ENCODE measurements around the gene SETD3. TPM values are rescaled to one million over a fixed set of nuclear protein-coding genes. Genes with fewer than 3 reads are reported as not detected.

The SETD3 gene
- total and polyA plus RNA-seq, 2 experiments from 2014 or later: 60.1 to 67.5 TPM

GRCh38 chr14:99432485-99432884 is 48.2 kb downstream of the SETD3 start:
- Histone ChIP-seq H3K4me3 (no peak overlapping the region), H3K36me3 (no peaks in the 10 kb centered on the region), H3K4me1 (ENCODE audit: low read depth) (peaks cover 15% of the 10 kb centered on the region), H3K27ac (no peak overlapping the region), H3K27me3 (no peaks in the 10 kb centered on the region), H3K9me3 (ENCODE audit: low read depth) (no peaks in the 10 kb centered on the region)
- no peak for TF ChIP-seq CTCF (IDR thresholded peaks at IDR 0.05; ENCODE audit: low read depth, low read length)
- DNase-seq (ENCODE audit: low read depth in 1 of 2, low spot score in 1 of 2): no peak

GRCh38 chr14:99431986-99432385 is 48.7 kb downstream of the SETD3 start:
- Histone ChIP-seq H3K27me3 (no peaks in the 10 kb centered on the region), H3K36me3 (no peaks in the 10 kb centered on the region), H3K9me3 (ENCODE audit: low read depth) (no peaks in the 10 kb centered on the region), H3K27ac (no peak overlapping the region), H3K4me1 (ENCODE audit: low read depth) (peaks cover 15% of the 10 kb centered on the region), H3K4me3 (no peak overlapping the region)
- TF ChIP-seq CTCF (IDR thresholded peaks at IDR 0.05; ENCODE audit: low read depth, low read length): no peak
- DNase-seq (ENCODE audit: low read depth in 1 of 2, low spot score in 1 of 2): peak in 1 of 2 donors; percentile 19

GRCh38 chr14:99430491-99430890 is 50.2 kb downstream of the SETD3 start:
- peak overlapping the region; percentile 70 for H3K27ac ChIP-seq

GRCh38 chr14:99427632-99428300 is 52.9 kb downstream of the SETD3 start:
- no peak for TF ChIP-seq CTCF (IDR thresholded peaks at IDR 0.05; ENCODE audit: low read depth, low read length)

More at GRCh38 chr14:99430491-99430890, 50.2 kb downstream of the SETD3 start:
- Histone ChIP-seq H3K27me3 (no peaks in the 10 kb centered on the region), H3K4me1 (ENCODE audit: low read depth) (peaks cover 20% of the 10 kb centered on the region), H3K9me3 (ENCODE audit: low read depth) (no peaks in the 10 kb centered on the region), H3K4me3 (no peak overlapping the region), H3K36me3 (no peaks in the 10 kb centered on the region)
- peak; percentile 27 for TF ChIP-seq CTCF (IDR thresholded peaks at IDR 0.05; ENCODE audit: low read depth, low read length)
- peak in 1 of 2 donors; percentile 34 for DNase-seq (ENCODE audit: low read depth in 1 of 2, low spot score in 1 of 2)

GRCh38 chr14:99426813-99427346 is 53.8 kb downstream of the SETD3 start:
- no peaks in the 10 kb centered on the region for H3K9me3 ChIP-seq (ENCODE audit: low read depth)
- no peak for DNase-seq (ENCODE audit: low read depth in 1 of 2, low spot score in 1 of 2)
- no peak overlapping the region for H3K27ac ChIP-seq
- no peaks in the 10 kb centered on the region for H3K27me3 ChIP-seq
- H3K4me3 ChIP-seq: no peak overlapping the region
- H3K4me1 ChIP-seq (ENCODE audit: low read depth): peaks cover 26% of the 10 kb centered on the region
- no peaks in the 10 kb centered on the region for H3K36me3 ChIP-seq
- no peak for TF ChIP-seq CTCF (IDR thresholded peaks at IDR 0.05; ENCODE audit: low read depth, low read length)

More at GRCh38 chr14:99427632-99428300, 52.9 kb downstream of the SETD3 start:
- DNase-seq (ENCODE audit: low read depth in 1 of 2, low spot score in 1 of 2): peak in 1 of 2 donors; percentile 18
- Histone ChIP-seq H3K4me1 (ENCODE audit: low read depth) (peaks cover 29% of the 10 kb centered on the region), H3K27me3 (no peaks in the 10 kb centered on the region), H3K36me3 (no peaks in the 10 kb centered on the region), H3K4me3 (no peak overlapping the region), H3K27ac (no peak overlapping the region), H3K9me3 (ENCODE audit: low read depth) (no peaks in the 10 kb centered on the region)

Data from cardiac muscle cell (in vitro differentiated cells and primary cell).